HFF-Myc (cell line): Measurements from ENCODE around the gene ACP1.
A peak's percentile ranks its signal among the peaks of the same experiment; 100 is the strongest.

Source experiments
- DNase-seq: peaks from one replicate; pipeline ENCODE4 v3.0.0-alpha.2; 2011; ENCODE audit warnings: low read depth; ENCODE audit errors: extremely low read depth
- H3K4me3 ChIP-seq: replicated peaks from 2 replicates; pipeline ENCODE4 v1.5.1; 2011; ENCODE audit warnings: low read depth, mild to moderate bottlenecking, control low read depth, low read length
- TF ChIP-seq, protein P1 (sequence below): IDR thresholded peaks from 2 replicates; pipeline ENCODE4 v1.5.1; 2012; ENCODE audit warnings: mild to moderate bottlenecking, low read depth, low read length, control low read depth; ENCODE audit errors: missing control alignments

ACP1 gene

DNA sequence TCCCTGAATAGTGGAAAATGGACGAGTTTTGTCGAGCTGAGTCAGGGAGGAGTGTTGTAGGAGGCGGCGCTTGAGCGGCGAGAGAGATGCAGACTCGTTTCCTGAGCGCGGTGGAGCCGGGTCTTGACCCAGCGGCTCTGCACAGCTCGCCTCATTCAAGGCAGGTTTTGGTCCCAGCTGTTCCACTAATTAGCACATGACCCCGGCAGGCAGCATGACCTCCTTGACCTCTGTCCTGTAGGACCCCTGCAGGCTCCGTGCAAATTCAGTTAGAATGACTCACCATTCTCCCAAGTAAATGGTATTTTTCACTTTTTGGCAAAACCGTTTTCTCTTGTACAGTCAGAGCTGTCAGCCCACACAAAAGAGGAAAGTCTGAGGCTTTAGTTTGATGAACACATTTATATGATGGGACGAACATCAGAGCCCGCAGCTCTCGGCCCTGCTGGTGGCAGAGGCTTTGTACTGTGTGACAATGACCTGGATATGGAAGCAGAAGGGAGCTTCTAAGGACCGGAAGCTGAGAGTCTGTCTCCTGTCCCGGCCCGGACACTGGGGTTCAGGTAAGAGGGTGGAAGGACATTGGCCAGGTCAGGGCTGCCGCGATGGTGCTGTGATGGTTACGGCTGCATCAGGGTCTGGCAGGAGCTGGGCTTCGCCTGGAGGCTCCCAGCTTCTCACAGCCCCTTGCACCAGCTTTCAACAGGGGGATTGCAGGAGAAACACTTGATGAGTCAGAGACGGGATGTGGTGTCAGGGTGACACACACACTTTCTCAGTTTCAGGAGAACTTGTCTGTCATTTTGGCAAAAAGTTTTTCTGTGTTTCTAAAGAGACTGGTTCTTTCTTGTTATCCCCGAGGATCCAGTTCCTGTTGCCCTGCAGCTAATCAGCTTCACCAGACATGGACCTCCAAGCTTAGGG lies 53.0 kb downstream of the ACP1 start:
- no peak overlapping the region for H3K4me3 ChIP-seq
- TF ChIP-seq, protein P1, sequence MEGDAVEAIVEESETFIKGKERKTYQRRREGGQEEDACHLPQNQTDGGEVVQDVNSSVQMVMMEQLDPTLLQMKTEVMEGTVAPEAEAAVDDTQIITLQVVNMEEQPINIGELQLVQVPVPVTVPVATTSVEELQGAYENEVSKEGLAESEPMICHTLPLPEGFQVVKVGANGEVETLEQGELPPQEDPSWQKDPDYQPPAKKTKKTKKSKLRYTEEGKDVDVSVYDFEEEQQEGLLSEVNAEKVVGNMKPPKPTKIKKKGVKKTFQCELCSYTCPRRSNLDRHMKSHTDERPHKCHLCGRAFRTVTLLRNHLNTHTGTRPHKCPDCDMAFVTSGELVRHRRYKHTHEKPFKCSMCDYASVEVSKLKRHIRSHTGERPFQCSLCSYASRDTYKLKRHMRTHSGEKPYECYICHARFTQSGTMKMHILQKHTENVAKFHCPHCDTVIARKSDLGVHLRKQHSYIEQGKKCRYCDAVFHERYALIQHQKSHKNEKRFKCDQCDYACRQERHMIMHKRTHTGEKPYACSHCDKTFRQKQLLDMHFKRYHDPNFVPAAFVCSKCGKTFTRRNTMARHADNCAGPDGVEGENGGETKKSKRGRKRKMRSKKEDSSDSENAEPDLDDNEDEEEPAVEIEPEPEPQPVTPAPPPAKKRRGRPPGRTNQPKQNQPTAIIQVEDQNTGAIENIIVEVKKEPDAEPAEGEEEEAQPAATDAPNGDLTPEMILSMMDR, result no peak
- peak; percentile 1 for DNase-seq

DNA sequence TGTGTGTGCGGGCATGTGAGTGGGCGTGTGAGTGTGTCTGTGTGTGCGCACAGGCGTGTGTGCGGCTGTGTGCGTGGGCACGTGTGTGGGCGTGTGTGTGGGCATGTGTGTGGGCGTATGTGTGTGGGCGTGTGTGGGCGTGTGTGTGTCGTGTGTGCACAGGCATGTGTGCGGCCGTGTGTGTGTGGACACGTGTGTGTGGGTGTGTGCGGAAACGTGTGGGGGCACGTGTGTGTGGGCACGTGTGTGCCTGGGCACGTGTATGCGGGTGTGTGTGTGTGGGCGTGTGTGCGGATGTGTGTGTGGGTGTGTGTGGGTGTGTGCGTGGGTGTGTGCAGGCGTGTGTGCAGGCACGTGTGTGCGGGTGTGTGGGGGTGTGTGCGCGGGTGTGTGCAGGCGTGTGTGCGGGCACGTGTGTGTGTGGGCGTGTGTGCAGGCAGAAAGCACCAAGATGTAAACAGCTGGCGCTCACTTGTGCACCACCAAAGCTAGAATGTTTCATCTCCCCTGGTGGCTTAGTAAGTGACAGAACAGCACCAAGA lies 54.4 kb downstream of the ACP1 start:
- DNase-seq, result no peak
- TF ChIP-seq, protein P1, result no peak
- H3K4me3 ChIP-seq, result no peak overlapping the region

DNA sequence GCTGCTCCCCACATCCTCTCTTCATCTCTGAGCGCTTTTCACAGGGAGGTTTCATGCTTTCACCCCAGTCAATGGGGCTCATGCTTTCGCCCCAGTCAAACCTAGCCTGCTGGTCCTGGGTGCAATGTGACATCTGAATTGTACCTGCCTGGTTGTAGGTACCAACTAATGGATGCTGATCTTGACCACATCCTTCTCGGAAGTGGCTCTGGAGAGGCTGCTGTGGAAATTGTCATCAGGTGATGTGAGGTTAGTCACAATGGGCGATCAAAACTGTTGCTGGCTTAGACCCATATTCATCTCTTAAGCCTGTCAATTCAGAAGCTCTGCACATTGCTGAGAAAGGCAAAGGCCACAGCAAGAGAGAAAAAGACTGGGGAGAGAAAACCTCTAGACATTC lies 55.8 kb downstream of the ACP1 start:
- H3K4me3 ChIP-seq, result no peak overlapping the region
- TF ChIP-seq, protein P1, result no peak
- no peak for DNase-seq

DNA sequence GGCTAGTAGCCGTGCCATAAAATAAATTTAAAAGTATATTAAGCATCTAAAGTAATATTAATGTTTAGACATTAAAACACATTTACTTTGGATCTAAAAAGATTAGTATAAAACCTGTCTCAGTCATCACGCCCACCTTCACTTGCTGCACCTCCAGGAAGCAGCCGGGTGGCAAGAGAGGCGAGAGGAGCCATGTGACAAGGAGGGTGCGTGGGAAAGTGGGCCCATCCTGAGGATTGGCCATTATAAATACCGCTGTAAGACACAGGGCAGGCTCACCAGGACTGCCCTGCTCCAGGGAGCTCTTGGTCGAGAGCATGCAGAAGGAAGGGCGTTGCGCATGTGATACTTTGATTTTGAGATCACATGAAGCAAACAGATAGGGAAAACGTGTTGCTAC lies 57.6 kb downstream of the ACP1 start:
- TF ChIP-seq, protein P1, result no peak
- DNase-seq, result no peak
- no peak overlapping the region for H3K4me3 ChIP-seq

DNA sequence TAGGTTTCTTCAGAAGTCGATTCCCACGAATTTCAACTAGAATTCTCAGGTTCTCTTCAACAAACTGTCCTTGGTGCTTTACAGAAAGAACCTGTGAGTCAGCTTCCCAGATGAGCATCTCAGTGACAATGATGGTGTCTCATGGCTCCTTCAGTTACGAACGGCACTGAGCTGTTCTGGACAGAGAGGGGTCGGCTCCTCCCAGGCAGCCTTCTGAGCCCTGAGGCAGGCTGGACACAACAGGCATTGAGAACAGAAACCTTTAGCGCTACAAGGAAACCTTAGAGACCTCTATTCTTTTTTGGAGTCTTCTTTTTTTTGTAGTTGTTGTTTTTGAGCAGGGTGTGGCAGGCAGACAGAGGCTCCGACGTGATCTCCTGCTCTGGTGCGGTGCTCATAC lies 58.3 kb downstream of the ACP1 start:
- no peak overlapping the region for H3K4me3 ChIP-seq
- TF ChIP-seq, protein P1, result no peak
- DNase-seq, result no peak
